GM19240 (cell line): ENCODE results near the gene TNK2.

ENCODE experiments used
- DNase-seq: peaks from one replicate; pipeline ENCODE4 v3.0.0; 2011; ENCODE audit warnings: low spot score; ENCODE audit not compliant: insufficient read length

Gene TNK2

DNA sequence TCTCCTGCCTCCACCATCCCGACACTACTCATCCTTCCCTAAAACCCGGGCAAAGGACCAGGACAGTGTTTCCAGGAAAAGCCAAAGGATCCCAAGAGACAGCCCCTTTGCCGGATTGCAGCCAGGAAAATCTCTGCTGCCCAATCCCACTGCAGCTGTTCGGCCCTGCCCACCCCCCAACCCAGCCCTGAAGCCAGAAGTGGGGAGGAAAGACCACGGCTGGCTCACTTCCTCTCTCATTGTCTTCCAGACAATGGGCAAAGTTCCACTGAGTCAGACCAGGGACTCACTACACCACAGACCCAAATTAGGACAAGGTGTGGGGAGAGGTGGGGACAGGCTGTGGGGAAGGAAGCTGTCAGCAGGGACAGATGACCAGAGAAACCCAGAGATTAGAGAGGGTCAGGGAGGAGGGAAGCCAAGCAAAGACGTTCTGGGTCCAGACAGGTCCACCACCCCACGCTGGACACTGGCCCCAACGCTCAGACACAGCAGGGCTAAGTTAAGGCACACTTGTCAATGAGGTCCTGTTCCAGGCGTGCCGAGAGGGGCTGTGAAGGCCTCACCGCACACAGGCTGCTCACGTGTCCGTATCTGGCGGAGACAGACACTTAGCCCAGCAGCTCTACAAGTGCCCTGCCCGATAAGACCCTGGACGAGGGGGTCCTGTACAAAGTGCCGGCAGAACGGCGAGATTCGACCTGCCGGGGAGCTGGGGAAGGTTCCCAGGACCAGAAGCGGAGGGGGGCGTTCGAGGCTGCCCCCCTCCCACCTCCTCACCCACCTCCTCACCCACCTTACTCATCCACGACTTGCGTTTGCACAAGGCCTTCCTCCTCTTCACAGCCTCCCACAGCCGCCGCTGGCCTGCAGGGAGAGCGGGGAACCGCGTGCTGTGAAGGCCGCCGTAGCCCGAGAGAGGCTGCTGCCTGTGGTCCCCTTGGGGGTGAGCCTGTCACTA, 21.9 kb downstream of the TNK2 start:
- no peak for DNase-seq

GRCh38 chr3:195885036-195885891, 23.1 kb downstream of the TNK2 start:
- no peak for DNase-seq

DNA sequence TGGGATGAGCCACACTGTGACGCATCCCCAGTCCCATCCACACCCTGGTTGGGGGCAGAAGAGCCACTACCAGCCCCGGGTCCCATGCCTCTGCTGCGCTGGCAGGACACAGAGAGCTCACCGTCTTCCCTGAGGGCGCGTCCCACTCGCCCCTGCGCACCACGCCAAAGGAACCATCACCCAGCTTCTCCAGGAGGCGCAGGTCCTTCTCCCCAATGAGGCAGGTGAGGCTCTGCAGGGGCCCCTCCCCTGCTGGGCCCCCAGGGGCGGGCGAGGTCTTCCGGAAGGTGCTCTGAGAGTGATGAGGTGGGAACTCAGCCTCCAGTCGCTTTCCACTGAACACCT, 23.7 kb downstream of the TNK2 start:
- DNase-seq, result no peak

DNA sequence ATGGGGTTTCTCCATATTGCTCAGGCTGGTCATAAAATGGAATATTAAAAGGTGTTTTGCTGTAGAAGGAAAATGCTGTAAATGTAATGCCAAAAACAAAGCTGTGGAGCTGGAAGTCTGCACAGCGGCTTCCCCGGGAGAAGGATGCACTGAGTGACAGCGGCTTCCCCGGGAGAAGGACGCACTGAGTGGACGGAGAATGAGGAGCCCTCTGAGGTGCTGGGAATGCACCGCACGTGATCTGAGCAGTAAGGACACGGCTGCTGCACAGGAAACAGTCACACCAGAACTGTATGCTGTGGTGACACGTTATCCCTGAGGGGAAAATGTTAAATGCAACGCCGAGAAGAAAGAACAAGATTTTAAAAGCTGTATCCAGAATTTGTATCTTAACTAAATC, 24.6 kb downstream of the TNK2 start:
- no peak for DNase-seq

DNA sequence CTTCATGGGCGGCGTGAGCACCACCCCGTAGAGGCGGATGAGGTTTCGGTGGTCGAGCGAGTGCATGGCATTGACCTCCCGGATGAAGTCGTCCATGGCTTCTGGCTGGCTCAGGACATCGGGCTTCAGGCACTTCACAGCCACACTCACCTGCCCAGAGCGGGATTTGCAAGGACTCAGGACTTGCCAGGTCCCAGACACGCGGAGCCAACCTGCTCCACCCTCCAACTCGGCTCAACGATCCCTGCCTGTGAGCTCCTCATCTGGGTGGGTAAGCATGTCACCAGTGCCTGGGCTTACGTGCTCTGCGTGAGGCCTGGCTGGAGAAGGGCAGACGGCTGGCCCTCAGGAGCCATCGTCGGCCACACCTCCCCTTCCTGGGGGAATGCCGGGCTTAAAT, 25.2 kb downstream of the TNK2 start:
- no peak for DNase-seq

DNA sequence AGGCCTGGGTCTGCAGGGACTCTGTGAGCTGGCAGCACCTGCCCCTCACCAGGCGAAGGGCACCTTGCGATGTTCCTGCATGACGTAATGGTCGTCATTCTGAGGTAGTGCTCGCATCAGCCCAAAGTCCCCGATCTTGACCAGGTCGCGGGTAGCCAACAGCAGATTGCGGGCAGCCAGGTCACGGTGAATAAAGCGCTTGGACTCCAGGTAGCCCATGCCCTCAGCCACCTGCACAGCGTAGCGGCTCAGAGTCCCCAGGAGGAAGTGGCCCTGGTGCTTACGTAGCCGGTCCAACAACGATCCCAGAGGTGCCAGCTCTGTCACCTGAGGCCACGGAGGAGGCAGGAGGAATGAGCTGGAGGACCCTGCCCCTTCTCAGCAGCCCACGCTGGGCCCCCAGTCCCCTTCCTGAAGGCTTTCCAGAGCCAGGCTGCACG, 26.3 kb downstream of the TNK2 start:
- DNase-seq, result no peak

DNA sequence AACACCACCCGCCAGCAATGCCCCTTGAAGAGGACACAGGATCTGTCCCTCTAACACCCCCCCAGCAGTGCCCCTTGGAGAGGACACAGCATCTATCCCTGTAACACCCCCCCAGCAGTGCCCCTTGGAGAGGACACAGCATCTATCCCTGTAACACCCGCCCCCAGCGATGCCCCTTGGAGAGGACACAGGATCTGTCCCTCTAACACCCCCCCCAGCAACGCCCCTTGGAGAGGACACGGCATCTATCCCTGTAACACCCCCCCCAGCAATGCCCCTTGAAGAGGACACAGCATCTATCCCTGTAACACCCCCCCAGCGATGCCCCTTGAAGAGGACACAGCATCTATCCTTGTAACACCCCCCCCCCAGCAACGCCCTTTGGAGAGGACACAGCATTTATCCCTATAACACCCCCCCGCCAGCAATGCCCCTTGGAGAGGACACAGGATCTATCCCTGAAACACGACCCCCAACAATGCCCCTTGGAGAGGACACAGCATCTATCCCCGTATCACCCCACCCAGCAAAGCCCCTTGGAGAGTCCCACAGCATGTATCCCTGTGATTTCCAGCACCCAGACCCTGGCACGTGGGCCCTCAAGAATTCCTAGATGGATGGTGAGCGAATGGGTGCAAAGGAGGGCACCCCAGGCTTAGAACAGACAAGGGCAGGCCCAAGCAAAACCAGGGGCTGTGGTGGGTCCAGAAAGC, 26.9 kb downstream of the TNK2 start:
- no peak for DNase-seq

DNA sequence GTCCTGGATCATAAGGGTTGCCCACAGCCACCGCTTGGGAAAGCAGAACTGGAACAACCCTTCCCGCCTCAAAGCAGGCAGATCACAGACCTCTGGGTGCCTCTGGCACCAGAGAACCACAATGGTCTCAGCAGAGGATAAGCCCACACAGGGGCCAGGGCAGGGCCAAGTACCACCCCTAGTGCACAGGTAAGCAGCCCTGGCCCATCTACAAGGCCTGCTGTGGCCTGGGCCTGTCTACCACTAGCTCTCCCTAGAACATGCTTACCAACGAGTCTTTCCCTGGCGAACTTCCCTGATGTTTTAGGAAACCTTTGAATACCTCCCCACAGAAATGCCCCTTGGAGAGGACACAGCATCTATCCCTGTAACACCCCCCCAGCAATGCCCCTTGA, 28.3 kb downstream of the TNK2 start:
- DNase-seq, result no peak

DNA sequence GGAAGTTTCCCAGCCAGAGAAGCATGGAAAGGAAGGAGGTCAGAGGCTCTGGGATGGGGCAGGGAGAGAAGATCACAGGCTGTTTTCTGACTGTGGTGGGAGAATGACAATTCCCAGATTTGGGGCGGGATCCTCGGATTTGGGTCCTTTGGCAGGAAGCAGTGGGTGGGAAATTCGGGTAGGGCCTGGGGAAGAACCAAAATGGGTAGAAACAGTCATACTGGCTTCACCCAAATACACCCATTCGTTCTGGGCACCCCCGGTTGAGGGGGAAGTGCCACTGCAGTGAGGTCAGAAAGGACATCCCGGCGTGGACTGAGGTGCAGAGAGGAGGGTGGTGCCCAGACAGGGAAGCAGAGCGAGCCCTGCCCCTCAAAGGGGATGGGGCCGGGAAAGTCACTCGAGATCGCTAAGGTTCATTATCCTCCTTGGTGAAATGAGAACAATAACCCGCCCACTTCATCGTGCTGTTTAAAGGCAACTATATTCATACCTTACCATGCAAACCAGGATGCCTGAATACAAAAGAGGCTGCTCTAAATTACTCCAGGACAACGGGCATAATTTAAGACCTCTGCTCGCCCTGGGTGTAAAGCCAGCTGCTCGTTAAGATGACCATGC, 28.8 kb downstream of the TNK2 start:
- no peak for DNase-seq

DNA sequence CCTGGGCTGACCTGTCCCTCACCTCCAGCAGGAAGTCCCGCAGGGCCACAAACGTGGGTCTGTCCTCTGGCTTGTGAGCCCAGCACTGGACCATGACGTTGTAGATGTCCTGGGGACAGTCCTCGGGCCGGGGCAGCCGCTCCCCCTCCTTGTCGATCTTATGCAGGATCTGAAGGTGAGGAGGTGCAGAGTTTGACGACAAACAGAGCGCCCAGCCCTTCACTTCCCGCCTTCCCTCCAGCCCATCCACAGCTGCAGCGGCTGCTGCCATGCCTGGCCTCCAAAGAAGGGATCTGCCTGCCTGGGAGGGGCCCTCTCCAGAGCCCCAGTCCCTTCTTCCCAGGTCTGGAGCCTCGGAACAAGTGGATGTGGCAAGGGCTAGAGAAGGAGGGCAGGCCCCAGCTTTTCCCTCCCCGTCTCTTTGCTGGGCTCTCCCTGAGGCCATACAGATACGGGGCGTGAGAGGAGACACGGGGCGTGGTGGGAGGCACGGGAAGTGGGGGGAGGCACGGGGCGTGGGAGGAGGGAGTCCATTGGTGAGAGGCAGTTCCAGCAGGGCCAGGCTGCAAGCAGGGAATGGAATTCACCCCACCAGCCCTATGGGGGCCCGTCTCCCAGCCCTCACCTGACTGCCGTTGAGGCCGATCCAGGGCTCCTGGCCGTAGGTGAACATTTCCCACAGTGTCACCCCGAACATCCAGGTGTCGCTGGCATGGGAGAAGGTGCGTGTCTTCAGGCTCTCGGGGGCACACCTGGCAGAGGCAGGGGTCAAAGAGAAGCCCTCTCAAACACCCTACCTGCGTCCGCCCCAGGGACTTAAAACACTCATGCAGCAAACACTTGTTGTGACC, 29.7 kb downstream of the TNK2 start:
- DNase-seq, result no peak

DNA sequence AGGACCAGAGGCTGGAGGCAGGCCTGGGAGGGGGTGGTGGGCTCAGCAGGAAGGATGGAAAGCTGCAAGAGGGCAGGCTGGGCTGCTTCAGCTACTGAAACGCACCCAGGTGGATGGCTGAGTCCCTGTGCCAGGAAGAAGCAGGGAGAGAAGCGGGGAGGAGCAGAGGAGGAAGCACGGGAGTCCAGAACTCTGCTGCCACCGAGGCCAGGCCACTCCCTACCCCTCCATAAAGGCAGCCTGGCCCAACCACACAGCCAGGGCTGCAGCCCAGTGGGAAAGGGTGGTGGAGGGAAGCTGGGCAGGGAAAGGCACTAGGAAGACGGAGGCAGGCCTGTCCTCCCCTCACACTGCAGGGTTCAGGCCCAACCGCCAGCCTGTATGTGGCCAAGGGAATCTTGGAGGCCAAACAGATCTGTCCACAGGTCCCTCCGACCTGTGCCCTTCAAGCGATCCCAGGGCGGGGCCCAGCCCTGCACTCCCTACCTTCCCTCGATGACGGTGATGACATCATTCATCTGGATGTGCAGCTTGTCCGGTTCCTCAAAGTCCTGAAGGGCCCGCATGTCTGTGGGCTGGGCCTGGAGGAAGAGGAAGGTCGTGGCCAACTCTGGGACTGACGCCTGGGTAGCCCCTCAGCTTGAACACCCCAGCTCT, 30.5 kb downstream of the TNK2 start:
- no peak for DNase-seq

GRCh38 chr3:195877136-195877715, 31.1 kb downstream of the TNK2 start:
- DNase-seq, result no peak

DNA sequence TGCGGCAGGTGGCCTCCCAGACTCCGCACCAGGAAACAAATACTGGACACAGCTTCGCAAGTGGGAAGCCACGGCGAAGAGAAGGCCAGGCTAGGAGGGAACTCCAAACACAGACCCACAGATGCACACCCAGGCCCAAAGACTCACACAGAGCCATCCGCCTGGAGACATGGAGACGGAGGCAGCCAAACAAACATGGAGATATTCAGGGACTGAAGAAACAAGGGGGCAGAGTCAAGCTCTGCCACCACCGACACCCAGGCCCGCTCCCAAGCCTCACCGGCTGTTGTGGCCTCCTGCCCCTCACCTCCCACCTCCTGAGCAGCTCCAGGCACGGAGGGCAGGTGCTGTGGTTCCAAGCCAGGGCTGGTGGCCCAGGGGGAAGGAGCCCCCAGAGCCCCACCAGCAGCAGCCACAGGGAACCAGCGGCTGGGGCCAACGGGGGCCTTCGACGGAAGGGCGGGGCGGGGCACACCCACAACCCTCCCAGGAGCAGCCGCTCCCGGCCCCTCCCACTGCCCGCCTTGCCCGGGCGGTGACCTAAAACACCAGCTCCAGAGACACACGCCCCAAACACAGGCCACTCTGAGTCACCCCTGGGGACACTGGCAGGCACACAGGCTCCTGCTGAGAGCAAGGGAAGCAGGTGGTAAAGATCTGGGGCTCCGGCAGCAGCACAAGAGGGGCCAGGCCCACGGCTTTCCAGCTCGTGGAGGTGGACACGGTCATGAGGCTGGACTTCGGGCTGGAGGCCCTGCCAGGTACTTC, 31.9 kb downstream of the TNK2 start:
- DNase-seq, result no peak

- DNase-seq, result no peak
Measured at GRCh38 chr3:195875482-195876236, 32.7 kb downstream of the TNK2 start.

DNA sequence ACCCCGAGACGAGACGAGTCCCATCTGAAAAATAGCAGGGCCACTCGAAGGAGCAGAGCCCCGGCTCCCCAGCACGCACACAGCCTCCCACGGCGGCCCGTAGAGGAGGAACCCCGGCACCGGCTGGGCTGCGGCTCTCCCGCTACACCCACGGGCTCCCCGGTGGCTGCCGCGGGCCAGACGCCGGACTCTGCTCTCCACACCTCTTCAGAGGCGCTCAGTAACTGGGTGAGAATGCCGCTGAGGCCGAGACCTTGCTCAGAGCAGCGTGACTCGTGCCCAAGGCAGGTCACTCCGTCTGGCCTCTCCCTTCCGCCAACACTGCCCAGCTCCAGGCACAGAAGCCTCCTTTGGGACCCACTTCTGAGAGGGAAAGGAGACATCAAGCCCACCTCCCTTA, 34.4 kb downstream of the TNK2 start:
- no peak for DNase-seq

GRCh38 chr3:195873281-195873887, 35.0 kb downstream of the TNK2 start:
- no peak for DNase-seq

DNA sequence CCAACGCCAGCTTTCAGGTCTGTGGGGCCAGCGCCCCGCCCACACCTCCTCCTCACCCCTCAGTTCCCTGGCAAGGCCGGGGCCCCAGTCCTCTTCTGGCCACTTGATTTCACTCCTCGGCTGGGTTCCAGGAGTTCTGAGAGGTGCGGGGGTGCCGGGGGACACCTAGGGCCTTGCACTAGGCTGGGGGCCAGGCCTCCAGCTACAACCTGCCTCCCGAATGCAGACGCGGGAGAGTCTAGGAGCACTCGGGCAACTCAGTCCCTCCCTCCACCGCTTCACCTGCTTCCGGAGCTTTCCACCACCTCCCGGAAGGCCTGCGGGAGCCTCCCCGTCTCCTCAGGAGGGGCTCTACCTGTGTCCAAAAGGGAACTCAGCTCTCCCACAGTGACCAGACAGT, 35.6 kb downstream of the TNK2 start:
- DNase-seq, result no peak

GRCh38 chr3:195872097-195872496, 36.3 kb downstream of the TNK2 start:
- DNase-seq, result no peak
